Fibroblast of lung (primary cell): ENCODE results near the gene PRR35. TPM values are rescaled to one million over a fixed set of nuclear protein-coding genes. Genes with fewer than 3 reads are reported as not detected.

Source experiments
- DNase-seq, 2 donors: peaks; one replicate each; pipeline versions ENCODE4 v3.0.0 to v3.0.0-alpha.2; 2010; ENCODE audit warnings: low read depth in 2 of 2
- H2AFZ ChIP-seq: 2 replicates; pipeline ENCODE4 v1.5.1; 2012; ENCODE audit warnings: low read length, control low read depth, inconsistent platforms
- H3K27ac ChIP-seq: 2 replicates; pipeline ENCODE4 v1.5.1; 2011; ENCODE audit warnings: low read length, control low read depth; ENCODE audit not compliant: insufficient read depth
- H3K27me3 ChIP-seq: 2 replicates; pipeline ENCODE4 v1.5.1; 2011; ENCODE audit warnings: mild to moderate bottlenecking, low read length; ENCODE audit not compliant: control insufficient read depth, insufficient read depth
- H3K36me3 ChIP-seq: 2 replicates; pipeline ENCODE4 v1.5.1; 2011; ENCODE audit warnings: low read length; ENCODE audit not compliant: control insufficient read depth, insufficient read depth
- H3K4me1 ChIP-seq: 2 replicates; pipeline ENCODE4 v1.5.1; 2011; ENCODE audit warnings: low read length; ENCODE audit not compliant: control insufficient read depth, insufficient read depth; ENCODE audit errors: extremely low read depth
- H3K4me2 ChIP-seq: 2 replicates; pipeline ENCODE4 v1.5.1; 2011; ENCODE audit warnings: low read length, control low read depth; ENCODE audit not compliant: insufficient read depth; ENCODE audit errors: extremely low read depth
- H3K4me3 ChIP-seq, 4 experiments: fragments of 200-600 bp in 1 of 4; sonication (generic) in 1 of 4; replicated peaks in 1 of 4; 2 replicates each; pipeline ENCODE4 v1.5.1; 2011 to 2016; ENCODE audit warnings: low read length in 4 of 4, low read depth in 3 of 4, mild to moderate bottlenecking in 3 of 4, control low read depth in 2 of 4, inconsistent platforms in 1 of 4, mixed read lengths in 1 of 4; ENCODE audit not compliant: insufficient read depth in 1 of 4; ENCODE audit errors: control extremely low read depth in 1 of 4
- H3K79me2 ChIP-seq: 2 replicates; pipeline ENCODE4 v1.5.1; 2012; ENCODE audit warnings: mild to moderate bottlenecking, low read length, inconsistent platforms; ENCODE audit not compliant: control insufficient read depth, insufficient read depth
- H3K9ac ChIP-seq: 2 replicates; pipeline ENCODE4 v1.5.1; 2011; ENCODE audit warnings: mild to moderate bottlenecking, low read length, control low read depth; ENCODE audit not compliant: insufficient read depth
- H3K9me3 ChIP-seq: 2 replicates; pipeline ENCODE4 v1.5.1; 2012; ENCODE audit warnings: low read depth, low read length; ENCODE audit not compliant: control insufficient read depth, insufficient read depth
- H4K20me1 ChIP-seq: 2 replicates; pipeline ENCODE4 v1.5.1; 2011; ENCODE audit warnings: low read length; ENCODE audit not compliant: control insufficient read depth, insufficient read depth; ENCODE audit errors: extremely low read depth
- EZH2 ChIP-seq: IDR thresholded peaks from 2 replicates; pipeline ENCODE4 v1.5.1; 2012; ENCODE audit warnings: low read length, control low read depth, mild to moderate bottlenecking; ENCODE audit errors: missing control alignments
- polyA plus RNA-seq, 2 donors: library from polyadenylated mRNA; depleted of rRNA in 1 of 2; stranded (reverse) in 1 of 2; unstranded in 1 of 2; fragments of >200 nt; gene quantifications; 2 replicates each; pipeline ENCODE4 v1.2.1, GENCODE V29; 2011 to 2012; ENCODE audit warnings: missing spikeins in 1 of 2
- total RNA-seq: library from RNA; depleted of rRNA; stranded (reverse); fragments of >200 nt; gene quantifications from 2 replicates; pipeline ENCODE4 v1.2.1, GENCODE V29; 2014
- TF ChIP-seq, protein P1 (sequence below), 2 donors: IDR thresholded peaks in 1 of 2; conservative IDR thresholded peaks in 1 of 2; 1 replicate in 1 of 2; 2 replicates in 1 of 2; pipeline ENCODE4 v1.5.1; 2011 to 2012; ENCODE audit warnings: low read length in 2 of 2, control low read depth in 1 of 2, inconsistent platforms in 1 of 2, low read depth in 1 of 2, mild to moderate bottlenecking in 1 of 2

PRR35 gene
- total and polyA plus RNA-seq, 2 donors (not counting 1 experiment from before 2014, with no cell fraction given): not detected

DNA sequence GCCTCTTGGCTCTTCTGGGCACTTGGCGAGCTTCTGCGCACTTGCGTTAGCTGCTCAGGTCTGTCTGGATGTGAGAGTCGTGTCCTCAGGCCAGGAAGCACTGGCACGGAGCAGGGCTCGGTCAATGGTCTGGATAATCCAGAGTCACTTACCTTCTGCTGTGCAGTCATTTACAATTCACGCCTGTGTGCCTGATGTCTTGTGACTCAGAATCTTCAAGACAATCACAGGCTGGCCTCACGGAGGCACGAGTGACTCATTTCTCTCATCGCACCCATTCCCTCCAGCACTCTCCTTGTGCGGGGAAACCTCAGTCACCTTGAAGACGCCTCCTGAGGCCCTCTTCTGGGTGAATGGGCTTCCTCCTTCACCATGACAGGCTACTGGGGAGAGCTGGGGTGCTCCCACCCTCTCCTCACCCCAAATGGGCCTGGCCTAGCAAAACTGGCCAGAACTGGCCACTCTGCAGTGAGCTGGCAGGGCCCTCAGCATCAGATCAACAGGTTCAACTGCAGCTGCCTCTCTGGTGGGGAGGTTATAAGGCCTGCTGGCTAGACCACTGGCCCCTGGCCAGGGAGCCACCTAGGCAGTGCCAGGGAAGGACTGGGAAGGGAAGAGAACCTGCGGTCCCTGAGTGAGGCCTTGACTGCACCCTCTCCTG lies 34.5 kb upstream of the PRR35 start:
- Histone ChIP-seq H3K27ac (peak overlapping the region; percentile 90), H2AFZ (no peak overlapping the region), H3K4me1 (peaks cover 14% of the 10 kb centered on the region), H3K4me3 (peak overlapping the region; percentile 55 to 86 (median 82)), H3K9me3 (no peaks in the 10 kb centered on the region), H3K9ac (no peak overlapping the region), H3K36me3 (peaks cover 6% of the 10 kb centered on the region), H3K27me3 (no peaks in the 10 kb centered on the region), H3K79me2 (peaks cover 39% of the 10 kb centered on the region), H3K4me2 (peak overlapping the region; percentile 98), H4K20me1 (no peaks in the 10 kb centered on the region)
- DNase-seq: peak; percentile 75 to 91
- no peak for TF ChIP-seq EZH2
- TF ChIP-seq, protein P1, sequence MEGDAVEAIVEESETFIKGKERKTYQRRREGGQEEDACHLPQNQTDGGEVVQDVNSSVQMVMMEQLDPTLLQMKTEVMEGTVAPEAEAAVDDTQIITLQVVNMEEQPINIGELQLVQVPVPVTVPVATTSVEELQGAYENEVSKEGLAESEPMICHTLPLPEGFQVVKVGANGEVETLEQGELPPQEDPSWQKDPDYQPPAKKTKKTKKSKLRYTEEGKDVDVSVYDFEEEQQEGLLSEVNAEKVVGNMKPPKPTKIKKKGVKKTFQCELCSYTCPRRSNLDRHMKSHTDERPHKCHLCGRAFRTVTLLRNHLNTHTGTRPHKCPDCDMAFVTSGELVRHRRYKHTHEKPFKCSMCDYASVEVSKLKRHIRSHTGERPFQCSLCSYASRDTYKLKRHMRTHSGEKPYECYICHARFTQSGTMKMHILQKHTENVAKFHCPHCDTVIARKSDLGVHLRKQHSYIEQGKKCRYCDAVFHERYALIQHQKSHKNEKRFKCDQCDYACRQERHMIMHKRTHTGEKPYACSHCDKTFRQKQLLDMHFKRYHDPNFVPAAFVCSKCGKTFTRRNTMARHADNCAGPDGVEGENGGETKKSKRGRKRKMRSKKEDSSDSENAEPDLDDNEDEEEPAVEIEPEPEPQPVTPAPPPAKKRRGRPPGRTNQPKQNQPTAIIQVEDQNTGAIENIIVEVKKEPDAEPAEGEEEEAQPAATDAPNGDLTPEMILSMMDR (conservative IDR thresholded peaks at IDR 0.05 in 1 of 2, IDR thresholded peaks at IDR 0.05 in 1 of 2; ENCODE audit: low read depth in 1 of 2, low read length in 2 of 2): no peak

DNA sequence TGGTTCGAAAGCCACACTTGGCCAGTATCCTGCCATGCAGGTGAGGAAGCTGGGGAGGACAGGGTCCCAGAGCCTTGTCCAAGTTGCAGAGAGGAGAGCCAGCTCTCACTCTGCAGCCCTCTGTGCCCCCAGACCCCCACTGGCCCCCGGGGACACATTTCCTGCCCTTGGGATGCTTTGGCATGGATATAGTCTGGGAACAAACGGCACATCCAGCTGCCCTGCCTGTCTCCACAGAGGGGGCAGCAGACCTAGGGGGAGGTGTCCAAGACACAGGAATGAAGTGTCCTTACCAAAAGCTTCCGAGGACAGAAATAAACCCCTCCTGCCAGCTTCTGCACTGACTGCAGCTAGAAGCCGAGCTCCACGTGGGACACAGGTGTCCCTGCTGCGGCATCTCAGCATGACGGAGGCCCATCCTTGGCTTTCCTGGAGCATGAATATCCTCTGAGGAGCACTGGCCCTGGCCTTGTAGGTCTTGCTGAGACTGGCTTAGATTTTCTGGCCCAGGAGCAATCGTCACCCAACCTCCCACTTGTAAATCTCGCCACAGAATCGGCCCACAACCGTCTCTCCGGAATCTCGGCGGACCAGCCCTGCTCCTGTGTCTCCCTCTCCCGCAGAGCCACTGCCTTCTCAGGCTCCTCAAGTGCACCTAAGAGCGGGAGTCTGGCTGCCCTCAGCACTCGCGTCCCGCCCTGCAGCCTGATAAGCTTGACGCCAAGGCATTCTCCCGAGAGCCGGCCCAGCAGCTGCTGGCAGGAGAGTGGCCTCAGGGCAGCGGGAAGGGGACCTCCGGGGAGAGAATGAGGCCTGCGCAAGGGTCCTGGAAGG lies 33.8 kb upstream of the PRR35 start:
- Histone ChIP-seq H3K27ac (peak overlapping the region; percentile 90), H2AFZ (no peak overlapping the region), H3K4me3 (peak overlapping the region; percentile 55 to 86 (median 82)), H3K9me3 (no peaks in the 10 kb centered on the region), H3K36me3 (peaks cover 6% of the 10 kb centered on the region), H3K9ac (peak overlapping the region; percentile 92), H4K20me1 (no peaks in the 10 kb centered on the region), H3K79me2 (peaks cover 46% of the 10 kb centered on the region), H3K4me2 (peak overlapping the region; percentile 98), H3K27me3 (no peaks in the 10 kb centered on the region), H3K4me1 (peaks cover 14% of the 10 kb centered on the region)
- TF ChIP-seq, protein P1 (conservative IDR thresholded peaks at IDR 0.05 in 1 of 2, IDR thresholded peaks at IDR 0.05 in 1 of 2; ENCODE audit: low read depth in 1 of 2, low read length in 2 of 2): no peak
- TF ChIP-seq EZH2: no peak
- DNase-seq: peak; percentile 48 to 49
